ENCODE measurements around the gene ALG8. TPM values are rescaled to one million over a fixed set of nuclear protein-coding genes. Genes with fewer than 3 reads are reported as not detected.

The ALG8 gene
- total and polyA plus RNA-seq, 2 experiments from 2014 or later = 94.3 to 130 TPM

DNA sequence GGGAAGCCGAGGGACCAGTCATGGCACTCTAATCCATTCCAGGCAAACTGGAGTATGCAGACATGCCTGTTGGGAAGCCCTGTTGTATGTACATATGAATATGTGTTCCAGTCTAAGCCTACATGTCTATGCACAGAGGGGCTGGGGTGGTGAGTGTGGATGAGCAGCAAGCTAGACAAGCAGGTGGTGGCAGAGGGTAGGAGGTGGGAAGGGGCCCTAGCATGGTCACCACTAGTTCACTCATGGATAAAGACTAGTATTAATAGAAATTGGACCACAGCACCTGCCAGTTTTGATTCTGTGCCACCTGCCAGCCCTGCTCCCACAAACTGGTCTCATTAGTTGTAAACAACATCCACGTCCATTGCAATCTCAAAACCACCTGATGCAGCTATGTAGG, 74.2 kb downstream of the ALG8 start:
- H3K4me1 Mint-ChIP-seq = no peaks in the 10 kb centered on the region
- H2AFZ ChIP-seq = no peak overlapping the region
- no peaks in the 10 kb centered on the region for H3K79me2 ChIP-seq (replicated peaks; ENCODE audit: insufficient read depth)
- ATAC-seq (no peak), DNase-seq (ENCODE audit: low spot score) (no peak)
- H3F3A ChIP-seq (replicated peaks; ENCODE audit: low read depth) = no peaks in the 10 kb centered on the region; the same call in 1 of the 2 replicates
- H3K36me3 ChIP-seq (ENCODE audit: insufficient read depth) = no peaks in the 10 kb centered on the region; the same call in 1 of the 2 replicates
- no peaks in the 10 kb centered on the region for H3K9me3 Mint-ChIP-seq
- no peak overlapping the region for H3K27ac ChIP-seq (ENCODE audit: low read depth)
- H3K27ac Mint-ChIP-seq = no peak overlapping the region
- no peak for TF ChIP-seq POLR2AphosphoS5 (IDR thresholded peaks at IDR 0.05; ENCODE audit: low read depth)
- no peak for TF ChIP-seq STAT1 (IDR thresholded peaks at IDR 0.05; ENCODE audit: unreplicated experiment)
- TF ChIP-seq, protein P1, sequence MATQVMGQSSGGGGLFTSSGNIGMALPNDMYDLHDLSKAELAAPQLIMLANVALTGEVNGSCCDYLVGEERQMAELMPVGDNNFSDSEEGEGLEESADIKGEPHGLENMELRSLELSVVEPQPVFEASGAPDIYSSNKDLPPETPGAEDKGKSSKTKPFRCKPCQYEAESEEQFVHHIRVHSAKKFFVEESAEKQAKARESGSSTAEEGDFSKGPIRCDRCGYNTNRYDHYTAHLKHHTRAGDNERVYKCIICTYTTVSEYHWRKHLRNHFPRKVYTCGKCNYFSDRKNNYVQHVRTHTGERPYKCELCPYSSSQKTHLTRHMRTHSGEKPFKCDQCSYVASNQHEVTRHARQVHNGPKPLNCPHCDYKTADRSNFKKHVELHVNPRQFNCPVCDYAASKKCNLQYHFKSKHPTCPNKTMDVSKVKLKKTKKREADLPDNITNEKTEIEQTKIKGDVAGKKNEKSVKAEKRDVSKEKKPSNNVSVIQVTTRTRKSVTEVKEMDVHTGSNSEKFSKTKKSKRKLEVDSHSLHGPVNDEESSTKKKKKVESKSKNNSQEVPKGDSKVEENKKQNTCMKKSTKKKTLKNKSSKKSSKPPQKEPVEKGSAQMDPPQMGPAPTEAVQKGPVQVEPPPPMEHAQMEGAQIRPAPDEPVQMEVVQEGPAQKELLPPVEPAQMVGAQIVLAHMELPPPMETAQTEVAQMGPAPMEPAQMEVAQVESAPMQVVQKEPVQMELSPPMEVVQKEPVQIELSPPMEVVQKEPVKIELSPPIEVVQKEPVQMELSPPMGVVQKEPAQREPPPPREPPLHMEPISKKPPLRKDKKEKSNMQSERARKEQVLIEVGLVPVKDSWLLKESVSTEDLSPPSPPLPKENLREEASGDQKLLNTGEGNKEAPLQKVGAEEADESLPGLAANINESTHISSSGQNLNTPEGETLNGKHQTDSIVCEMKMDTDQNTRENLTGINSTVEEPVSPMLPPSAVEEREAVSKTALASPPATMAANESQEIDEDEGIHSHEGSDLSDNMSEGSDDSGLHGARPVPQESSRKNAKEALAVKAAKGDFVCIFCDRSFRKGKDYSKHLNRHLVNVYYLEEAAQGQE (IDR thresholded peaks at IDR 0.05; ENCODE audit: unreplicated experiment) = no peak
- no peak for TF ChIP-seq CREB1 (CRISPR knock-in tag; IDR thresholded peaks at IDR 0.05; ENCODE audit: low read depth)
- H3K4me1 ChIP-seq (ENCODE audit: insufficient read depth) = no peaks in the 10 kb centered on the region
- no peaks in the 10 kb centered on the region for H3K27me3 ChIP-seq (ENCODE audit: insufficient read depth)
- H3K9me2 ChIP-seq (ENCODE audit: insufficient read depth) = no peaks in the 10 kb centered on the region
- H3K4me3 Mint-ChIP-seq = no peak overlapping the region
- no peaks in the 10 kb centered on the region for H3K27me3 Mint-ChIP-seq (ENCODE audit: insufficient read depth, low read depth, poor library complexity)
- H3K4me3 ChIP-seq = no peak overlapping the region
- H3K36me3 Mint-ChIP-seq (ENCODE audit: low read depth) = peaks cover 26% of the 10 kb centered on the region
- no peak overlapping the region for H3K4me2 ChIP-seq
- no peaks in the 10 kb centered on the region; the same call in 1 of the 2 replicates for H4K20me1 ChIP-seq (replicated peaks; ENCODE audit: insufficient read depth)

DNA sequence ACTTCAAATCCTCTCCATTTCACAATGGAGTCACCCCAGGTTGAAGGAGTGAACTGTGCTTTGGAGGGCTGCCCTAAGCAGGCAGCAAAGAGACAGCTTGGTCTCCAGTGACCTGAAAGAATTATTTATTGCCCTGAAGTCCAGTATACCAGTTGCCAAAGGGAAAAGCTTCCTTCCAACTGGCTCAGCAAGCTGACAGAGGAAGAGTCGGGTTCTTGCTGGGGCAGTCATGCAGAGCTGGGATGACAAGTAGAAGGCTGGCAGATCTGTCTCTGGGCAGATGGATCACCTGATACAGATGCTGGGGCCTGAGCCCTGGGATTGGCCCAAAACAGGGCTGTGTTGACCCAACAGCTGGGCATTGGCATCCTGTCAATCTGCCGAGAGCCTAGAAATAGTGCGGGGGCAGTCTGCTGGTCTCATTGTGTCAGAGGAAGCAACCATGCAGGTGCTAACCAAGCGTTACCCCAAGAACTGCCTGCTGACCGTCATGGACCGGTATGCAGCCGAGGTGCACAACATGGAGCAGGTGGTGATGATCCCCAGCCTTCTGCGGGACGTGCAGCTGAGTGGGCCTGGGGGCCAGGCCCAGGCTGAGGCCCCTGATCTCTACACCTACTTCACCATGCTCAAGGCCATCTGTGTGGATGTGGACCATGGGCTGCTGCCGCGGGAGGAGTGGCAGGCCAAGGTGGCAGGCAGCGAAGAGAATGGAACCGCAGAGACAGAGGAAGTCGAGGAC, 75.8 kb downstream of the ALG8 start, which contains the start of gene THRSP:
Gene THRSP, plus strand, starts transcription at position 422 of the 742 bp plus-strand sequence. Its CDS starts 21 bp downstream, at position 443.
- ATAC-seq (no peak), DNase-seq (ENCODE audit: low spot score) (no peak)
- Histone ChIP-seq H3F3A (replicated peaks; ENCODE audit: low read depth) (no peaks in the 10 kb centered on the region), H3K4me2 (no peak within 1 kb of the TSS), H3K4me3 (no peak within 1 kb of the TSS), H3K36me3 (ENCODE audit: insufficient read depth) (no peaks in the 10 kb centered on the region), H3K27me3 (ENCODE audit: insufficient read depth) (no peaks in the 10 kb centered on the region), H4K20me1 (replicated peaks; ENCODE audit: insufficient read depth) (no peaks in the 10 kb centered on the region; the same call in 1 of the 2 replicates), H3K4me1 (ENCODE audit: insufficient read depth) (no peaks in the 10 kb centered on the region), H3K79me2 (replicated peaks; ENCODE audit: insufficient read depth) (no peaks in the 10 kb centered on the region), H3K27ac (ENCODE audit: low read depth) (no peak within 1 kb of the TSS), H2AFZ (no peak within 1 kb of the TSS), H3K9me2 (ENCODE audit: insufficient read depth) (no peaks in the 10 kb centered on the region)
- Mint-ChIP-seq H3K4me3 (no peak within 1 kb of the TSS), H3K36me3 (ENCODE audit: low read depth) (peaks cover 16% of the 10 kb centered on the region), H3K9me3 (no peaks in the 10 kb centered on the region), H3K4me1 (no peaks in the 10 kb centered on the region), H3K27me3 (ENCODE audit: insufficient read depth, low read depth, poor library complexity) (peaks cover 2% of the 10 kb centered on the region), H3K27ac (no peak within 1 kb of the TSS)
- no peak for TF ChIP-seq POLR2AphosphoS5 (IDR thresholded peaks at IDR 0.05; ENCODE audit: low read depth)

DNA sequence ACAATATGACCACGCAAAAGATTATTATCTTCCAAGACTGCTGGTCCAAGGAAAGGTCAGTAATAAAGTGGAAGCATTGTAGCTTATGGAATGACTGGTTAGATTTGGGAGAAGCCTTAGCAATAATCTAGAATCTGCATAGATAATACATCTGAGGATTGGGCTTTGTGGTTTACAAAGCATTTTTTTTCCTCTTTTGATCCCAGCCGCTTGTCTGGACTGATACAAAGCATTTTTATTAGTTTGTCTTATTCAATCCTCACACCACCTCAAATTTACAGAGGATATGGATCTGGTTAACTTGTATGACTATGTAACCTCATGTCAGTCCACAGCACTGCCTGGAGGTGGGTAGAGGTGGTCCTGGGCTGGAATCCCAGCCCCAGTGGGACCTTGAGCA, 76.8 kb downstream of the ALG8 start:
- H3K27ac Mint-ChIP-seq = no peak overlapping the region
- H3K4me3 ChIP-seq = no peak overlapping the region
- TF ChIP-seq, protein P2, sequence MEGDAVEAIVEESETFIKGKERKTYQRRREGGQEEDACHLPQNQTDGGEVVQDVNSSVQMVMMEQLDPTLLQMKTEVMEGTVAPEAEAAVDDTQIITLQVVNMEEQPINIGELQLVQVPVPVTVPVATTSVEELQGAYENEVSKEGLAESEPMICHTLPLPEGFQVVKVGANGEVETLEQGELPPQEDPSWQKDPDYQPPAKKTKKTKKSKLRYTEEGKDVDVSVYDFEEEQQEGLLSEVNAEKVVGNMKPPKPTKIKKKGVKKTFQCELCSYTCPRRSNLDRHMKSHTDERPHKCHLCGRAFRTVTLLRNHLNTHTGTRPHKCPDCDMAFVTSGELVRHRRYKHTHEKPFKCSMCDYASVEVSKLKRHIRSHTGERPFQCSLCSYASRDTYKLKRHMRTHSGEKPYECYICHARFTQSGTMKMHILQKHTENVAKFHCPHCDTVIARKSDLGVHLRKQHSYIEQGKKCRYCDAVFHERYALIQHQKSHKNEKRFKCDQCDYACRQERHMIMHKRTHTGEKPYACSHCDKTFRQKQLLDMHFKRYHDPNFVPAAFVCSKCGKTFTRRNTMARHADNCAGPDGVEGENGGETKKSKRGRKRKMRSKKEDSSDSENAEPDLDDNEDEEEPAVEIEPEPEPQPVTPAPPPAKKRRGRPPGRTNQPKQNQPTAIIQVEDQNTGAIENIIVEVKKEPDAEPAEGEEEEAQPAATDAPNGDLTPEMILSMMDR (conservative IDR thresholded peaks at IDR 0.05; ENCODE audit: low read depth in 2 of 2) = no peak
- TF ChIP-seq EZH2 (IDR thresholded peaks at IDR 0.05; ENCODE audit: low read depth, unreplicated experiment) (no peak), EZH2phosphoT487 (IDR thresholded peaks at IDR 0.05; ENCODE audit: unreplicated experiment) (no peak), ZNF114 (CRISPR knock-in tag; IDR thresholded peaks at IDR 0.05) (no peak)

More for the DNA sequence above, 76.8 kb downstream of the ALG8 start:
- Mint-ChIP-seq H3K4me1 (no peaks in the 10 kb centered on the region), H3K36me3 (ENCODE audit: low read depth) (peaks cover 9% of the 10 kb centered on the region), H3K4me3 (no peak overlapping the region), H3K27me3 (ENCODE audit: insufficient read depth, low read depth, poor library complexity) (peaks cover 2% of the 10 kb centered on the region), H3K9me3 (no peaks in the 10 kb centered on the region)
- no peaks in the 10 kb centered on the region; the same call in 1 of the 2 replicates for H4K20me1 ChIP-seq (replicated peaks; ENCODE audit: insufficient read depth)
- H3F3A ChIP-seq (replicated peaks; ENCODE audit: low read depth) = no peaks in the 10 kb centered on the region
- no peaks in the 10 kb centered on the region for H3K79me2 ChIP-seq (replicated peaks; ENCODE audit: insufficient read depth)
- H3K27ac ChIP-seq (ENCODE audit: low read depth) = no peak overlapping the region
- H3K4me1 ChIP-seq (ENCODE audit: insufficient read depth) = no peaks in the 10 kb centered on the region
- H2AFZ ChIP-seq = no peak overlapping the region
- ATAC-seq (no peak), DNase-seq (ENCODE audit: low spot score) (no peak)
- H3K36me3 ChIP-seq (ENCODE audit: insufficient read depth) = no peaks in the 10 kb centered on the region
- H3K27me3 ChIP-seq (ENCODE audit: insufficient read depth) = no peaks in the 10 kb centered on the region
- no peaks in the 10 kb centered on the region for H3K9me2 ChIP-seq (ENCODE audit: insufficient read depth)
- H3K4me2 ChIP-seq = no peak overlapping the region

Measured in GM23338 (cell line).